ENCODE results near the gene GTF3C1.

DNA sequence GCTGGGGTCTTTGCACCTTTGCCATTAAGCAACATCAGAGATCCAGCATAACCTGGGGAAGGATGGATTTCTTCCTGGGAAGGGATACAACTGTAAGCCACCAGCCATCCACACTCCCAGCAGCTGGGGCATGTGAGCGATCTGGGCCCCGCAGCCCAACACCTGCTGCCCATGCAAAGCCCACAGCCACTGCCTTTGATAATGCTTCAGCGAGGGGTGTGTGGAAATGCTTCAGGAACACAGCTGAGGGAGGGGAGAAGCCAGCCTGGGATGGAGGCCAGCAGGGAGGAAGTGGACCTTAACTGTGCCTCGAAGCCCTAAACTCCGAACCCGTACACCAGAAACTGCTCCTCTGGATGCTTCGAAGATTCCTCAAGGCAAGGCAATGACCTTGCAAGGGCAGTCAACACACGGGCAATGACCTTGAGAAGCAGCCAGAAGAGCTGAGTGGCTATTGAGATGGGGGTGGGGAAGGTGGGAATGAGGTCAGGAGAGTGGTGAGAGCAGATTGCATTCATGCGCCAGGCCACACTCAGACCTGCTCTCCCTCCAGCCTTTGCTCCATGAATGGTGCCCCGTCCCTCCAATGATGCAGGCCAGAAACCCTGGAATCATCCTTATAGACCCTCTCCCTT, 49.3 kb upstream of the GTF3C1 start:
- TF ChIP-seq, protein P1, sequence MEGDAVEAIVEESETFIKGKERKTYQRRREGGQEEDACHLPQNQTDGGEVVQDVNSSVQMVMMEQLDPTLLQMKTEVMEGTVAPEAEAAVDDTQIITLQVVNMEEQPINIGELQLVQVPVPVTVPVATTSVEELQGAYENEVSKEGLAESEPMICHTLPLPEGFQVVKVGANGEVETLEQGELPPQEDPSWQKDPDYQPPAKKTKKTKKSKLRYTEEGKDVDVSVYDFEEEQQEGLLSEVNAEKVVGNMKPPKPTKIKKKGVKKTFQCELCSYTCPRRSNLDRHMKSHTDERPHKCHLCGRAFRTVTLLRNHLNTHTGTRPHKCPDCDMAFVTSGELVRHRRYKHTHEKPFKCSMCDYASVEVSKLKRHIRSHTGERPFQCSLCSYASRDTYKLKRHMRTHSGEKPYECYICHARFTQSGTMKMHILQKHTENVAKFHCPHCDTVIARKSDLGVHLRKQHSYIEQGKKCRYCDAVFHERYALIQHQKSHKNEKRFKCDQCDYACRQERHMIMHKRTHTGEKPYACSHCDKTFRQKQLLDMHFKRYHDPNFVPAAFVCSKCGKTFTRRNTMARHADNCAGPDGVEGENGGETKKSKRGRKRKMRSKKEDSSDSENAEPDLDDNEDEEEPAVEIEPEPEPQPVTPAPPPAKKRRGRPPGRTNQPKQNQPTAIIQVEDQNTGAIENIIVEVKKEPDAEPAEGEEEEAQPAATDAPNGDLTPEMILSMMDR (IDR thresholded peaks at IDR 0.05) = no peak
- TF ChIP-seq POLR2AphosphoS5 (IDR thresholded peaks at IDR 0.05) (no peak), POLR2A (IDR thresholded peaks at IDR 0.05) (no peak), EP300 (IDR thresholded peaks at IDR 0.05) (no peak)
